ENCODE results near the gene MS4A4E. TPM values are rescaled to one million over a fixed set of nuclear protein-coding genes. Genes with fewer than 3 reads are reported as not detected.
A peak's percentile ranks its signal among the peaks of the same experiment; 100 is the strongest.
"Not testable (repeated sequence)": the region's sequence is repeated elsewhere in the genome, so short reads cannot be mapped to it uniquely, and the experiment has no call there.

Gene MS4A4E
- total RNA-seq, 1 donor: not detected

GRCh38 chr11:60195923-60196368 is 47.0 kb downstream of the MS4A4E start:
- H3K27ac ChIP-seq (ENCODE audit: low read depth, low read length): no peak overlapping the region
- TF ChIP-seq, protein P1, sequence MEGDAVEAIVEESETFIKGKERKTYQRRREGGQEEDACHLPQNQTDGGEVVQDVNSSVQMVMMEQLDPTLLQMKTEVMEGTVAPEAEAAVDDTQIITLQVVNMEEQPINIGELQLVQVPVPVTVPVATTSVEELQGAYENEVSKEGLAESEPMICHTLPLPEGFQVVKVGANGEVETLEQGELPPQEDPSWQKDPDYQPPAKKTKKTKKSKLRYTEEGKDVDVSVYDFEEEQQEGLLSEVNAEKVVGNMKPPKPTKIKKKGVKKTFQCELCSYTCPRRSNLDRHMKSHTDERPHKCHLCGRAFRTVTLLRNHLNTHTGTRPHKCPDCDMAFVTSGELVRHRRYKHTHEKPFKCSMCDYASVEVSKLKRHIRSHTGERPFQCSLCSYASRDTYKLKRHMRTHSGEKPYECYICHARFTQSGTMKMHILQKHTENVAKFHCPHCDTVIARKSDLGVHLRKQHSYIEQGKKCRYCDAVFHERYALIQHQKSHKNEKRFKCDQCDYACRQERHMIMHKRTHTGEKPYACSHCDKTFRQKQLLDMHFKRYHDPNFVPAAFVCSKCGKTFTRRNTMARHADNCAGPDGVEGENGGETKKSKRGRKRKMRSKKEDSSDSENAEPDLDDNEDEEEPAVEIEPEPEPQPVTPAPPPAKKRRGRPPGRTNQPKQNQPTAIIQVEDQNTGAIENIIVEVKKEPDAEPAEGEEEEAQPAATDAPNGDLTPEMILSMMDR (IDR thresholded peaks at IDR 0.05; ENCODE audit: extremely low read depth, low read depth, low read length): no peak
- H3K27me3 ChIP-seq (ENCODE audit: insufficient read depth, low read length): no peaks in the 10 kb centered on the region
- no peak for DNase-seq (ENCODE audit: insufficient read length, low spot score, missing footprints)
- H3K4me3 ChIP-seq (ENCODE audit: insufficient read depth, low read length): no peak overlapping the region
- H4K20me1 ChIP-seq (ENCODE audit: insufficient read depth, low read length): no peaks in the 10 kb centered on the region
- H2AFZ ChIP-seq (ENCODE audit: low read length): no peak overlapping the region
- H3K79me2 ChIP-seq (ENCODE audit: insufficient read depth, low read length): no peaks in the 10 kb centered on the region
- H3K36me3 ChIP-seq (ENCODE audit: insufficient read depth, low read length): no peaks in the 10 kb centered on the region
- H3K4me2 ChIP-seq (ENCODE audit: insufficient read depth, low read length): no peak overlapping the region
- H3K9me3 ChIP-seq (ENCODE audit: low read depth, low read length): no peaks in the 10 kb centered on the region
- no peaks in the 10 kb centered on the region for H3K4me1 ChIP-seq (ENCODE audit: insufficient read depth, low read length)

DNA sequence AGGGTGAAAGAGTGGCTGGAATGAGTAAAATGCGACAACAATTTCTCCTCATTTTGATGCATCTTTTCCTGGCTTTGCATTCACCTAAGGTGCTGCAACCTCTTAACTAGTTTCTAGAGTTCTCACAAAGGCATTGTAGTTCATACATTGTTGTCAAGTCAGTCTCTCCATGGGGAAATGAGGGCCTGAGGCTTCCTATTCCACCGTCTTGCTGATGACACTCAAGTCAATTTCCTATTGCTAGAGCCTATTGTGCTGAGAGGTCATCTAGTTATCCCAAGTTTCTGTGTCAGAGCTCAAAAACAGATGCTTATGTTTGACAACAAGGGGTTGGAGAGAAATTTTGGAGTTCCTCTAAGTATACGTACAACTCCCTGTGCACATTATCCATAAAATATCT is 48.4 kb downstream of the MS4A4E start:
- no peak overlapping the region for H3K4me2 ChIP-seq (ENCODE audit: insufficient read depth, low read length)
- H3K4me1 ChIP-seq (ENCODE audit: insufficient read depth, low read length): no peaks in the 10 kb centered on the region
- H3K79me2 ChIP-seq (ENCODE audit: insufficient read depth, low read length): no peaks in the 10 kb centered on the region
- TF ChIP-seq, protein P1 (IDR thresholded peaks at IDR 0.05; ENCODE audit: extremely low read depth, low read depth, low read length): no peak
- H3K27me3 ChIP-seq (ENCODE audit: insufficient read depth, low read length): no peaks in the 10 kb centered on the region
- no peaks in the 10 kb centered on the region for H3K36me3 ChIP-seq (ENCODE audit: insufficient read depth, low read length)
- H4K20me1 ChIP-seq (ENCODE audit: insufficient read depth, low read length): no peaks in the 10 kb centered on the region
- H3K9me3 ChIP-seq (ENCODE audit: low read depth, low read length): no peaks in the 10 kb centered on the region
- no peak for DNase-seq (ENCODE audit: insufficient read length, low spot score, missing footprints)
- no peak overlapping the region for H3K4me3 ChIP-seq (ENCODE audit: insufficient read depth, low read length)
- no peak overlapping the region for H2AFZ ChIP-seq (ENCODE audit: low read length)
- H3K27ac ChIP-seq (ENCODE audit: low read depth, low read length): no peak overlapping the region

- Histone ChIP-seq H3K4me1 (ENCODE audit: insufficient read depth, low read length) (no peaks in the 10 kb centered on the region), H3K27me3 (ENCODE audit: insufficient read depth, low read length) (no peaks in the 10 kb centered on the region), H3K9me3 (ENCODE audit: low read depth, low read length) (no peaks in the 10 kb centered on the region), H3K36me3 (ENCODE audit: insufficient read depth, low read length) (no peaks in the 10 kb centered on the region), H3K4me2 (ENCODE audit: insufficient read depth, low read length) (no peak overlapping the region), H4K20me1 (ENCODE audit: insufficient read depth, low read length) (no peaks in the 10 kb centered on the region), H3K79me2 (ENCODE audit: insufficient read depth, low read length) (no peaks in the 10 kb centered on the region), H2AFZ (ENCODE audit: low read length) (no peak overlapping the region), H3K4me3 (ENCODE audit: insufficient read depth, low read length) (no peak overlapping the region), H3K27ac (ENCODE audit: low read depth, low read length) (no peak overlapping the region)
- TF ChIP-seq, protein P1 (IDR thresholded peaks at IDR 0.05; ENCODE audit: extremely low read depth, low read depth, low read length): peak; percentile 70
- DNase-seq (ENCODE audit: insufficient read length, low spot score, missing footprints): peak; percentile 79
These were observed 49.1 kb downstream of the MS4A4E start for GRCh38 chr11:60193687-60194433.

GRCh38 chr11:60192564-60192963 is 50.4 kb downstream of the MS4A4E start:
- H3K4me2 ChIP-seq (ENCODE audit: insufficient read depth, low read length); H3K4me1 ChIP-seq (ENCODE audit: insufficient read depth, low read length); H3K79me2 ChIP-seq (ENCODE audit: insufficient read depth, low read length); H3K27ac ChIP-seq (ENCODE audit: low read depth, low read length); H3K27me3 ChIP-seq (ENCODE audit: insufficient read depth, low read length); H4K20me1 ChIP-seq (ENCODE audit: insufficient read depth, low read length); H3K36me3 ChIP-seq (ENCODE audit: insufficient read depth, low read length); H3K9me3 ChIP-seq (ENCODE audit: low read depth, low read length); H2AFZ ChIP-seq (ENCODE audit: low read length); H3K4me3 ChIP-seq (ENCODE audit: insufficient read depth, low read length); DNase-seq (ENCODE audit: insufficient read length, low spot score, missing footprints): not testable (repeated sequence)

- H3K9me3 ChIP-seq (ENCODE audit: low read depth, low read length); H3K27me3 ChIP-seq (ENCODE audit: insufficient read depth, low read length); H2AFZ ChIP-seq (ENCODE audit: low read length); H3K36me3 ChIP-seq (ENCODE audit: insufficient read depth, low read length); H3K27ac ChIP-seq (ENCODE audit: low read depth, low read length); H3K4me3 ChIP-seq (ENCODE audit: insufficient read depth, low read length); H4K20me1 ChIP-seq (ENCODE audit: insufficient read depth, low read length); H3K4me2 ChIP-seq (ENCODE audit: insufficient read depth, low read length); DNase-seq (ENCODE audit: insufficient read length, low spot score, missing footprints); H3K79me2 ChIP-seq (ENCODE audit: insufficient read depth, low read length); H3K4me1 ChIP-seq (ENCODE audit: insufficient read depth, low read length): not testable (repeated sequence)
These were observed 54.5 kb downstream of the MS4A4E start for GRCh38 chr11:60188481-60188880.

DNA sequence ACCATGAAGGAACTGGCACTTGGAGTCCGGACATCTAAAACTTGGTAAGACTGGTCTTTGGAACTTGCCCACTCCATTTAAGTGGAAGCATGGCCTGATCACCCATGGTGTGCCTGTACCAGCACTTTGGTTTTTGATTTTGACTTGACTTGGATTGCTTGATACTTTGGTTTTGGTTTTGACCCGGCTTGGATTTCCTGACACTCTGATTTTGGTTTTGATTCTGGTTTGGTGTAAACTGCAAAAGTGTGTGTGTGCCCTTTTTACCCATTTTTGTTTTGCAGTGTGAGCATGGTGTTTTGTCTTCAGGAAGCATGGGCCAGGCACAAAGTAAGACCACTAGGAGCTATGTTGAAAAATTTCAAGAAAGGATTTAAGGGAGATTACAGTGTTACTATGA is 56.8 kb downstream of the MS4A4E start:
- not testable (repeated sequence) for DNase-seq (ENCODE audit: insufficient read length, low spot score, missing footprints); H3K9me3 ChIP-seq (ENCODE audit: low read depth, low read length); H4K20me1 ChIP-seq (ENCODE audit: insufficient read depth, low read length); H3K36me3 ChIP-seq (ENCODE audit: insufficient read depth, low read length); H3K4me1 ChIP-seq (ENCODE audit: insufficient read depth, low read length); H3K4me2 ChIP-seq (ENCODE audit: insufficient read depth, low read length); H2AFZ ChIP-seq (ENCODE audit: low read length); H3K4me3 ChIP-seq (ENCODE audit: insufficient read depth, low read length); H3K27ac ChIP-seq (ENCODE audit: low read depth, low read length); H3K27me3 ChIP-seq (ENCODE audit: insufficient read depth, low read length); H3K79me2 ChIP-seq (ENCODE audit: insufficient read depth, low read length)

- not testable (repeated sequence) for H3K27me3 ChIP-seq (ENCODE audit: insufficient read depth, low read length); H3K27ac ChIP-seq (ENCODE audit: low read depth, low read length); H3K4me2 ChIP-seq (ENCODE audit: insufficient read depth, low read length); H3K4me1 ChIP-seq (ENCODE audit: insufficient read depth, low read length); H3K36me3 ChIP-seq (ENCODE audit: insufficient read depth, low read length); DNase-seq (ENCODE audit: insufficient read length, low spot score, missing footprints); H3K9me3 ChIP-seq (ENCODE audit: low read depth, low read length); H3K79me2 ChIP-seq (ENCODE audit: insufficient read depth, low read length); H2AFZ ChIP-seq (ENCODE audit: low read length); H3K4me3 ChIP-seq (ENCODE audit: insufficient read depth, low read length); H4K20me1 ChIP-seq (ENCODE audit: insufficient read depth, low read length)
These were observed 57.5 kb downstream of the MS4A4E start for GRCh38 chr11:60185512-60185827.
